Neutrophil (primary cell): ENCODE results near the gene KRT39.
"Not testable (repeated sequence)": the region's sequence is repeated elsewhere in the genome, so short reads cannot be mapped to it uniquely, and the experiment has no call there.

Source experiments
- H3K27ac ChIP-seq: fragments of 200-600 bp; sonication (generic); 2 replicates; pipeline ENCODE4 v1.5.1; 2016; ENCODE audit warnings: mild to moderate bottlenecking, moderate library complexity
- H3K27me3 ChIP-seq: fragments of 200-600 bp; sonication (generic); 2 replicates; pipeline ENCODE4 v1.6.0; 2016; ENCODE audit warnings: mild to moderate bottlenecking
- H3K36me3 ChIP-seq: fragments of 200-600 bp; sonication (generic); 2 replicates; pipeline ENCODE4 v1.5.1; 2017
- H3K4me1 ChIP-seq, 2 experiments: fragments of 200-600 bp in 1 of 2; sonication (generic) in 1 of 2; 1 replicate in 1 of 2; 2 replicates in 1 of 2; pipeline versions ENCODE4 v1.5.1 to v1.6.1; 2013 to 2016; ENCODE audit warnings: low read depth in 1 of 2, low read length in 1 of 2, mild to moderate bottlenecking in 1 of 2, moderate library complexity in 1 of 2; ENCODE audit not compliant: control insufficient read depth in 1 of 2, insufficient read depth in 1 of 2
- H3K4me3 ChIP-seq, 2 experiments: fragments of 200-600 bp in 1 of 2; sonication (generic) in 1 of 2; 1 replicate in 1 of 2; 2 replicates in 1 of 2; pipeline ENCODE4 v1.5.1; 2013 to 2016; ENCODE audit warnings: low read depth in 1 of 2, low read length in 1 of 2, mild to moderate bottlenecking in 1 of 2, moderate library complexity in 1 of 2
- H3K9me3 ChIP-seq: fragments of 200-600 bp; sonication (generic); 2 replicates; pipeline ENCODE4 v1.5.1; 2016
- TF ChIP-seq, protein P1 (sequence below): fragments of 200-600 bp; sonication (generic); IDR thresholded peaks from 2 replicates; pipeline ENCODE4 v1.5.1; 2016; ENCODE audit warnings: antibody characterized with exemption

KRT39 gene

DNA sequence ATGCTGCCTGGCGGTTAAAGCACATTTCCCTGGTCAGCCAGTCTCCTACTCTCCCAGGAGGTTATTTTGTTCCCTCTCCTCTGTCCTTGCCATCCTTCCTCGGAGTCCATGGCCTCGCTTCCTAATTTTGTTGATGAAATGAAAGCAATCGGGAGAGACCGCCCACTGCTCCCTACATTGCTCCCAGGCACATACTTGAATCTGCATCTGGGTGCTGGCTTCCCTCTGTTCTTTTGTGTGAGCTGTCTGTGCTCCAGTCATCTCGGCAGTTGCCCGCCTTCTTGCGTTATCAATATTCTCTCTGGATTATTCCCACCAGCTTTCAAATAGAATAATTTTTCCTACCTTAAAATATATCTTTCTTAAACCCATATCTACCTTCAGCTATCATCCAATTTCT, 40.4 kb downstream of the KRT39 start:
- Histone ChIP-seq H3K27me3 (peaks cover 36% of the 10 kb centered on the region), H3K27ac (no peak overlapping the region), H3K36me3 (peaks cover 97% of the 10 kb centered on the region), H3K9me3 (no peaks in the 10 kb centered on the region), H3K4me1 (no peaks in the 10 kb centered on the region), H3K4me3 (no peak overlapping the region)
- TF ChIP-seq, protein P1, sequence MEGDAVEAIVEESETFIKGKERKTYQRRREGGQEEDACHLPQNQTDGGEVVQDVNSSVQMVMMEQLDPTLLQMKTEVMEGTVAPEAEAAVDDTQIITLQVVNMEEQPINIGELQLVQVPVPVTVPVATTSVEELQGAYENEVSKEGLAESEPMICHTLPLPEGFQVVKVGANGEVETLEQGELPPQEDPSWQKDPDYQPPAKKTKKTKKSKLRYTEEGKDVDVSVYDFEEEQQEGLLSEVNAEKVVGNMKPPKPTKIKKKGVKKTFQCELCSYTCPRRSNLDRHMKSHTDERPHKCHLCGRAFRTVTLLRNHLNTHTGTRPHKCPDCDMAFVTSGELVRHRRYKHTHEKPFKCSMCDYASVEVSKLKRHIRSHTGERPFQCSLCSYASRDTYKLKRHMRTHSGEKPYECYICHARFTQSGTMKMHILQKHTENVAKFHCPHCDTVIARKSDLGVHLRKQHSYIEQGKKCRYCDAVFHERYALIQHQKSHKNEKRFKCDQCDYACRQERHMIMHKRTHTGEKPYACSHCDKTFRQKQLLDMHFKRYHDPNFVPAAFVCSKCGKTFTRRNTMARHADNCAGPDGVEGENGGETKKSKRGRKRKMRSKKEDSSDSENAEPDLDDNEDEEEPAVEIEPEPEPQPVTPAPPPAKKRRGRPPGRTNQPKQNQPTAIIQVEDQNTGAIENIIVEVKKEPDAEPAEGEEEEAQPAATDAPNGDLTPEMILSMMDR = no peak

DNA sequence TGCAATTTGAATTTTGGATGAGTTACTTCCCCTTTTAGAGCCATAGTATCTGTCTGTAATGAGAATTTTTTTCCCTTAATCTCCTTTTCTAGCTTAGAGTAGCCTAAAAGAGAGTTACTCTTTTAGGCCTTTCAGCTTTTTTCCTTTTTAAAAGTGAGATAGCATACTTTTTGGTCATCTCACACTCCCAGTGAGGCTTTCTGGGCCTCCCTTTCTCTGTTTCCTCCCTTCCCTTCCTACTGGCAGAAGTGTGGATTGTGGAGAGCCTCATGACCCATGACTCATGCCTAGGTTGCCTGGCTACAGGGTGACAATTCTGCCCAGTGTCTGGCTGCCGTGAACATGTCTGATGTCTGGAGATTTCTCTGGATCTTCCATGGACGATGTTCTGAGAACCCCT, 44.5 kb downstream of the KRT39 start:
- H3K9me3 ChIP-seq = no peaks in the 10 kb centered on the region
- H3K27me3 ChIP-seq = peaks cover 36% of the 10 kb centered on the region
- TF ChIP-seq, protein P1 = no peak
- H3K4me3 ChIP-seq = no peak overlapping the region
- peaks cover 74% of the 10 kb centered on the region for H3K36me3 ChIP-seq
- H3K27ac ChIP-seq = peak overlapping the region; percentile 33
- no peaks in the 10 kb centered on the region for H3K4me1 ChIP-seq

DNA sequence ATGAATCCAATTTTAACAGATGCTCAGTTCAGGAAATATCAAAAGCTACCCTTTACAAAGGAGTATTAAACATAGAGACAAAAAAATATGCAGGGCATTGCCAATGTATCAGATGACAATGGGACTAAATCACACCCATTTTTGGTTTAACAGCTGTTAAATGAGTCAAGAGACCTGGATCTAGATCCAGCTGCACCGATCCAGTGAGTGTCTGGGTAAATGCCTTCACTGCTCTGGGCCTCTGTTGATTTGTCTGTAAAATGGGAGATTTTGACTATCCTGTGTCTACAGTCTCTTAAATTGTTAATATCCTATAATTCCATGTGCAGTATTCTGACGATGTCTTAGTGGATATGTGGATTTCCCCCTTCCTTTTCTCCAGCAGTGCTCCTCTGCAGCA, 45.7 kb downstream of the KRT39 start:
- H3K27ac ChIP-seq = no peak overlapping the region
- TF ChIP-seq, protein P1 = no peak

DNA sequence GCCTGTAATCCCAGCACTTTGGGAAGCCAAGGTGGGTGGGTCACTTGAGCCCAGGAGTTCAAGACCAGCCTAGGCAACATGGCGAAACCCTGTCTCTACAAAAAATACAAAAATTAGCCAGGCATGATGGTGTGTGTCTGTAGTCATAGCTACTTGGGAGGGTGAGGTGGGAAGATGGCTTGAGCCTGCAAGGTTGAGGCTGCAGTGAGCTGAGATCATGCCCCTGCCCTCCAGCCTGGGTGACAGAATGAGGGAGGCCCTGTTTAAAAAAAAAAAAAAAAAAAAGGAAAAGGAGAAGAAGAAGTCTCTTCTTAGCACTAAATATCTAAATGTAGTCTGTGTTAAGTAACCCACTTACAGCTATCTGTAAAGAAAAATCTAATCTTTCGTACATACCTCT, 49.6 kb downstream of the KRT39 start:
- H3K27me3 ChIP-seq, H3K4me3 ChIP-seq, H3K9me3 ChIP-seq, H3K27ac ChIP-seq: not testable (repeated sequence)
- H3K4me1 ChIP-seq = peaks cover 27 to 39% of the 10 kb centered on the region in 2 experiments
- peaks cover 41% of the 10 kb centered on the region for H3K36me3 ChIP-seq

More for the DNA sequence above, 45.7 kb downstream of the KRT39 start:
- peaks cover 73% of the 10 kb centered on the region for H3K36me3 ChIP-seq
- H3K27me3 ChIP-seq = peaks cover 27% of the 10 kb centered on the region
- peaks cover 0 to under 1% of the 10 kb centered on the region in 2 experiments for H3K4me1 ChIP-seq
- no peak overlapping the region for H3K4me3 ChIP-seq
- no peaks in the 10 kb centered on the region for H3K9me3 ChIP-seq

DNA sequence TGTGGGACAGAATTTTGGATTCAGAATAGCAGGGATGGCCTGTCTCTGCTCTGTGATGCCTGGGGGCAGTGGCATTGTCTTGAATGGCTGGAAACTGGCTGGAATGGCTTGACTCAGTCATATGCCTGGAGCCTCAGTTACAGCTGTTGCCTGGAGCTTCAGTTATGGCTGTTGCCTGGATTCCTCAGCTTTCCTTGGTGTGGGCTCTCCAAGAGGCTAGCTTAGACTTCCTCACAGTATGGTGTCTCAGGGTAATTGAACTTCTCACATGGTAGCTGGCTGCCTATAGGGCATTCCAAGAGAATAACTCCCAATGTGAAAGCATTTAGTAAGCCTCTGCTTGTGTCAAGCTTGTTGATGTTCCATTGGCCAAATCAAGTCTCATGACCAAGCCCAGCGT, 50.4 kb downstream of the KRT39 start:
- peaks cover 35 to 46% of the 10 kb centered on the region in 2 experiments for H3K4me1 ChIP-seq
- no peak overlapping the region for H3K4me3 ChIP-seq
- H3K27ac ChIP-seq = no peak overlapping the region
- peaks cover 35% of the 10 kb centered on the region for H3K36me3 ChIP-seq
- H3K9me3 ChIP-seq = no peaks in the 10 kb centered on the region
- TF ChIP-seq, protein P1 = no peak
- H3K27me3 ChIP-seq = no peaks in the 10 kb centered on the region

DNA sequence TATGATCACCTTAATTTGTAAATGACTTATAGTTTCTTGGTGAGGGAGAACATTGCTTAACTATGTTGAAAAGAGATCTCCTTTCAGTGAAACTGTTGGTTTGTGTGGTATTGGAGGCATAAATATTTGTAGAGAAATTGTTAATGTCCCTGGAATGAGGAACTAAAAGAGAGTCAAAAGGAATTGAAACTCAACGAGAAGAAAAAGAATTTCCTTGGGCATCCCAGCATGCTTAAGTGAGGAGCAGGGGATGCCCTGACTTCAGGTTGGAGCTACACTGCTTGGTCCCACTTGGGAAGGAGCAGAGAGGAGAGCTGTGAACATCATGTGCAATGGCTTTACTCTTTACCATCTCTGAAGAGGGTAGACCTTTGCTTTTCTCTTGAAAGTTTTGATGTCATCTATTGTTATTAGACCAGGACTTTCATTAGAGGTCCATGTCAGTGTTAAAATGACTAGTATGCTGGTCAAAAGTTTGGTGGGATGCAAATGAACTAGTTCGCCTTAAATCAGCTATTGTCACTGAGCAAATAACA, 51.0 kb downstream of the KRT39 start:
- TF ChIP-seq, protein P1 = no peak

More for the DNA sequence above, 51.0 kb downstream of the KRT39 start:
- H3K4me3 ChIP-seq = no peak overlapping the region
- peak overlapping the region; percentile 42 for H3K27ac ChIP-seq
- H3K36me3 ChIP-seq = peaks cover 34% of the 10 kb centered on the region
- peaks cover 39 to 52% of the 10 kb centered on the region in 2 experiments for H3K4me1 ChIP-seq
- H3K27me3 ChIP-seq = no peaks in the 10 kb centered on the region
- H3K9me3 ChIP-seq = no peaks in the 10 kb centered on the region
